GM19397 (cell line): ENCODE measurements around the gene LHX3.

Experiments
- ATAC-seq: cut with Tn5 transposase; IDR thresholded peaks from one replicate; pipeline ENCODE4 v1.9.1; 2021; ENCODE audit warnings: mild to moderate bottlenecking, moderate library complexity; ENCODE audit not compliant: unreplicated experiment

The LHX3 gene

GRCh38 chr9:136194540-136194939, 10.4 kb downstream of the LHX3 start:
- no peak for ATAC-seq

- no peak for ATAC-seq
These were observed 11.0 kb downstream of the LHX3 start for GRCh38 chr9:136193891-136194279.

GRCh38 chr9:136193127-136193890, 11.6 kb downstream of the LHX3 start:
- no peak for ATAC-seq

- ATAC-seq: no peak
These were observed 12.4 kb downstream of the LHX3 start for GRCh38 chr9:136192289-136193126.

GRCh38 chr9:136191960-136192286, 13.0 kb downstream of the LHX3 start:
- ATAC-seq: no peak

GRCh38 chr9:136191099-136191959, 13.6 kb downstream of the LHX3 start:
- ATAC-seq: no peak

GRCh38 chr9:136190656-136191055, 14.3 kb downstream of the LHX3 start:
- ATAC-seq: no peak

- no peak for ATAC-seq
These were observed 14.7 kb downstream of the LHX3 start for GRCh38 chr9:136190237-136190601.

- no peak for ATAC-seq
These were observed 15.3 kb downstream of the LHX3 start for GRCh38 chr9:136189394-136190236.

GRCh38 chr9:136187683-136188586, 17.0 kb downstream of the LHX3 start:
- no peak for ATAC-seq

- ATAC-seq: no peak
These were observed 17.7 kb downstream of the LHX3 start for GRCh38 chr9:136187197-136187596.

- ATAC-seq: no peak
These were observed 18.5 kb downstream of the LHX3 start for GRCh38 chr9:136186386-136186785.

- no peak for ATAC-seq
These were observed 19.1 kb downstream of the LHX3 start for GRCh38 chr9:136185596-136186366.

- no peak for ATAC-seq
These were observed 19.9 kb downstream of the LHX3 start for GRCh38 chr9:136185066-136185465.

GRCh38 chr9:136182850-136183422, 22.0 kb downstream of the LHX3 start:
- ATAC-seq: no peak

- no peak for ATAC-seq
These were observed 22.5 kb downstream of the LHX3 start for GRCh38 chr9:136182420-136182787.

GRCh38 chr9:136181784-136182419, 23.0 kb downstream of the LHX3 start:
- no peak for ATAC-seq

GRCh38 chr9:136180586-136180985, 24.3 kb downstream of the LHX3 start:
- ATAC-seq: no peak
